ENCODE data around the gene YIPF3.
"Not testable (repeated sequence)": the region's sequence is repeated elsewhere in the genome, so short reads cannot be mapped to it uniquely, and the experiment has no call there.

Gene YIPF3

DNA sequence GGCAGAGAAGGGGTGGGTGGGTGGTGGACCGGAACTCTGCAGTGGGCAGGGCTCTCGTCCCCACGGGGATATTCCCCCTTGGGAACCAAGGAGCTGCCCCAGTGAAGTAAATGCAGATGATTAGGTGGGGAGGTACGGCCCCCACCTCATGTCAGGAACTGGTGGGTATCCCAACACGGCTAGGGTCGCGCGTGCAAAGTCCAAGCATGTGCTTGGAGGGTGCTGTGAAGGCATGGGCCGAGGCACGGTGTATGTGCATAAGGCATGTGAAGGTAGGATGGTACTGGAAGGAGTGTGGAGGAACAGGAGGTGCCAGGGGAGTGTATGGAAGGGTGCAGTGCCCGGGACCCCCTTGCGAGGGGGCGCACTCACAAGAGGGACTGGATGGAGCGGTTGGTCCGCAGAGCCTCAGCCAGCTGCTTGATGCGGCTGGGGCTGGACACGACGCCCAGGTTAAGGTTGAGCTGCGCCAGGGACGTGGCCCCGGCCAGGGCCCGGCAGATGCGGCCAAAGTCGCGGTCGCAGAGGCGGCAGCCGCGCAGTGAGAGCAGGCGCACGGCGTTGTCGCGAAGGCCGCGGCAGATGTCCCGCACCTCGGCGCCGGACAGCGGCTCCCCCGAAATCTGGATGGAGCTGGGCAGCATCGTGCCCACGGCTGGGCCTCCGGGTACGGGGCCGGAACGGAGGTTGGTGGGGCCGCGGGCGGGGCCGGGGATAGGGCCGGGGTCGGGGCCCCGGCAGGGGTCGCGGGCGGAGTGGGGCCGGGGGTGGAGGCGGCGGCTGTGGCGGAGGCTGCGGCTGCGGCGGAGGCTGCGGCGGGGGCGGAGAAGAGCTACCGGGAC is 7.4 kb downstream of the YIPF3 start:
- DNase-seq: no peak

- no peak for DNase-seq
Observed at GRCh38 chr6:43508481-43509141, 8.1 kb downstream of the YIPF3 start.

- no peak for DNase-seq
Observed at GRCh38 chr6:43506667-43507471, 9.9 kb downstream of the YIPF3 start.

GRCh38 chr6:43506171-43506570 is 10.6 kb downstream of the YIPF3 start:
- no peak for DNase-seq

DNA sequence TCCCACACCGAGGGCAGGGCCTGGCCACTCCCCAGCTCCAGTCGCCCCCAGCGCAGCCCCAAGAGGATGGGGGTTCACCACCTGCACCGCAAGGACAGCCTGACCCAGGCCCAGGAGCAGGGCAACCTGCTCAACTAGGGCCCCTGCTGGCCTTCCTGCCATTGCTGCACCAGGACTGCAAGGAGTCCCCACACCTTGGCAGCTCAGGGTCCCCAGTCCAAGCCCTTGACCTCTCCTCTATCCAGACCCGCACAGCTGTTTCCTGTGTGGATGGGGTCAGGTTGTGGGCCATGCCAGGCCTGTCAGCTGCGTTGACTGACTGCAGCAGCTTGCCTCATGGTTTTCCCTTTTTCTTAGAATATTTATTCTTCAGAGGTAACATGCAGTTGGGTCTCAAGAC is 11.0 kb downstream of the YIPF3 start:
- no peak for DNase-seq

- DNase-seq: no peak
Observed at GRCh38 chr6:43504756-43505593, 11.8 kb downstream of the YIPF3 start.

- DNase-seq: no peak
Observed at GRCh38 chr6:43503443-43503842, 13.3 kb downstream of the YIPF3 start.

- DNase-seq: no peak
Observed at GRCh38 chr6:43502666-43503065, 14.1 kb downstream of the YIPF3 start.

- DNase-seq: no peak
Observed at GRCh38 chr6:43500921-43501320, 15.8 kb downstream of the YIPF3 start.

- no peak for DNase-seq
Observed at GRCh38 chr6:43499028-43499815, 17.5 kb downstream of the YIPF3 start.

GRCh38 chr6:43498291-43498690 is 18.4 kb downstream of the YIPF3 start:
- DNase-seq: not testable (repeated sequence)

DNA sequence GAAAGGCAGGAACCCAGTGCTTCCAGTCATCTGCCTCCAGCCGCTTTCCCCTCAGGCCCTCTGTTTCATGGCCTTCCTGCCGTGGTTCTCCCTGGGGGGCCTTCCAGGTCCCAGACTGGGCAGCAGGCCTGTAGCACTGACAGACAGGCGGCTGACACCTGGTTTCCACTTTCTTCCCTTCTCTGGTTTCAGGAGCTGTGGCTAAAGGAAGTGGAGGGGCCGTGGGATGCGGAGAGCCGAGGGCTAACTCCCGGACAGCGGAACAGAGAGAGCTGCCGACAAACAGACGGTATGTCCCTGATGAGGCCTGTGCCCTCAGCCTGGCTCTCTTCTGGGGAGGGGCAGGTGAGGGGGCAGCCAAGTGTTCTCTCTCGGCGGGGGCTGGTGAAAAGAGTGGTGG is 19.0 kb downstream of the YIPF3 start:
- DNase-seq: no peak

DNA sequence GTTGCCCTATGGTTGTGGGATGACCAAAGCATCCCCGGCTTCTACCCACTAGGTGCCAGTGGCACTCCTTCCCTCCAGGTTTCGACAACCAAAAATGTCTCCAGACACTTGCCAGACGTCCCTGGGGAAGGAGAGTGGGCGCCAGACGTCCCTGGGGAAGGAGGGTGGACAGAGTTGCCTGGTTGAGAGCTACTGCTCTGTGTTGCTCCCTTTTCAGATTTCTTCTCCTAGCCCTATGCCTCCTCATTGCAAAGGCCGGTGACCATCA is 19.7 kb downstream of the YIPF3 start:
- DNase-seq: no peak

GRCh38 chr6:43496370-43497128 is 20.2 kb downstream of the YIPF3 start:
- no peak for DNase-seq

DNA sequence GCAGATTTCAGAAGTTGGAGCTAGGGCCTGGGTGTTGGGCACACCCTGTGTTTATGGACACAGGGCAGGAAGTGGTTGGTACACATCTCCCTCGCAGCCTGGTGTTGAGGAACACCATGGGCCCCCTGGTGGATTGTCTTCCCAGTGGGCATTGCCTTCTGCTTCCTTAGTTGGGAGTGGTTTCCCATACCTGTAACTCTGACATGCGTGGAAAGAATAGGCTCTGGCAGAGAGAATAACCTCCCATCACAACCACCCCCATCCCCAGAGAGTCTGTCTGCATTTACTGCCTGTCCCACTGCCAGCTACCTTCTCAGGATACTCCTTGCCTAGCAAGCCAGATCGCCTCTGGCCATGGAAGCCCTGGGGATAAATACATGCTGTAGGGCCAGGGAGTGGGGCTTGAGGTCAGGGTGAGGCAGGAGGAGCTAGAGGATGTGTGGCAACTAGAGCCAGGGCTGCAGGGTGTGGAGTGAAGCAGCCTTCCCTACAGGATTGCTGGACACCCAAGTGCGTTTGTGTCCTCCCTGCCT is 21.3 kb downstream of the YIPF3 start:
- no peak for DNase-seq

DNA sequence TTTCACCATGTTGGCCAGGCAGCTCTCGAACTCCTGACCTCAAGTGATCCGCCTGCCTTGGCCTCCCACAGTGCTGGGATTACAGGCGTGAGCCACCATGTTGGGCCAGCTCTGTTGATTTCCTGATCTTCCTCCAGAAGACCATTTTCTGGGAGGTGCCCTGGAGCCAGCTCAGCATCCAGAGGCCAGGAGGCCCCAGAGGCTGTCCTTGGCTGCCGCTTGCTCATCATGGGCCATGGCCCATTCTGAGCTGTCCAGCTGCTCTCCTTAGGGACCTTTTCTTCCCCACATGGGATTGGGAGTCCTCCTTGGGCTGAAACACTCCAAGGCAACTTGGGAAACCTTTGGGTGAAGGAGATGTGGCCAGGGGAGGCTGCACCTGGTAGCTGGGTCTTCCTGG is 22.0 kb downstream of the YIPF3 start:
- no peak for DNase-seq

DNA sequence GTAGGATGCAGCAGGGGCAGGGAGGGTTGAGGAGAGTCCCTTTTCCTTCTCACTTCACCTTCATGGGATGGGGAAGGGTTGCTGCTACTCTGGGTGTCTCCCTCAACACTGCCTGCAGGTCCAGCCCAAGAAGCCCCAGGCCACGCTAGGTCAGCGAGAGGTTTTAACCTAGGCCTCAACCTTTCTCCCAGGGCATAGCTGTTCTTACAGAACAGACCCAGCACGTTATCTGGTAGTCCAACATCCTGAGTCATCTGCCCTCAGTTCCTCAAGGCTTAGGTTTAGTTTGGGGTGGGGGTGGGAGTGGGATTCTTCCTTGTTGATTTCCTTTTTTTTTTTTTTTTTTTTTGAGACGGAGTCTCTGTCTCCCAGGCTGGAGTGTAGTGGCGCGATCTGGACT is 22.4 kb downstream of the YIPF3 start:
- DNase-seq: no peak

DNA sequence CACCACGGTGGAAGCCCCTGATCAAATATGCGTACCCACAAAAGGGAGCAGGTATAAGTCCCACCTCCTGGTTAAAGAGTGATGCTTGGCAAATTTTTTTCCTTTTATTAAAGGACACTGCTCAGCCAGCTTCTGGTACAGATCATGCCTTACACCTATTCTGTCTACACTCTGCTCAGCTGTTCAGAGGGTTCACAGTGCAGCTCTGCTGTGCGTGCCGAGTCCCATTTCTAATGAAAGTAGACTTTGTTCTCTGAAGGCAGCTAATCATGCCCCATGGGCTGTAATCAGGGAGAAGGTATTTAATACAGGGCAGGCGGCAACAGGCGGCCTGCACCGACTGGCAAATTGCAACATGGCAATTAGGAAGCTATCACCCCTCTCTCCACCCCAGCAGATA is 22.9 kb downstream of the YIPF3 start:
- no peak for DNase-seq

DNA sequence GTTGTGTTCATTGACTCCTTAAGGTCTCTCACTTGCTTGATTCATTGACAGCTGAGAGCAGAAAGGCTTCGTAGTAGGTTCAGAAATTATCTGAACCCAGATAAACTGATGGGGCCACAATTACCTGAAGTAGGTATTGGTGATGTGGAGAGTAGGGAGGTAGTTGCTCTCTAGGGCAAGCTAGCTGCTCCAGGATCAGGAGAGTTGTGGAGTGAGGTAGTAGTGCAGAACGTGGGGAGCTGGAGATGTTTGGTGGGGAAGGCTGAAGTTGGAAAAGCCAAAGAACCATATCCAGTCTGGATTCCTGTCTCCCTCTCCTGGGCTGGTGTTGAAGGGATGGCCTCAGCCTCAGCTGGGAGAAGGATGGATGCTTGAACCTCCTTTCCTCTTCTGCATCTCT is 23.5 kb downstream of the YIPF3 start:
- no peak for DNase-seq

DNA sequence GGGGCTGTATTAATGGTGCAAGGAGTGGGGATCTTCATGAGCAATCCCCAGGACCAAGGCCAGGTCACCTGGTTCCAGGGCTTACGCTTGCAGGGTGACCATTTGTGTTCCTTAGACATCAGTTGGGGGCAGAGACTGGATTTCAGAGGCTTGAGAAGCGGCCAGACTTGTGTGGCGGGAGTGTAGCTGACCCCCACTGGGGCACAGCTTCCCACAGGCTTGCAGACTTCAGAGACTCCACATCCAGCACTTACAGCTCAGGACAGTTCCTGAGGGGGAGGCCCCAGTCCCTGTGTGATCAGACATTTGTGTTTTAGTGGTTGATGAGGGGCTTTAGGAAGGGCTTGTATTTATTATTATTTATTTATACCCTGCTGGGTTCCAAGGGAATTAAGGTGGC is 24.1 kb downstream of the YIPF3 start:
- DNase-seq: no peak

Measured in cortex of kidney (tissue), 1 donor.